ENCODE measurements around the gene RDH14. TPM values are rescaled to one million over a fixed set of nuclear protein-coding genes. Genes with fewer than 3 reads are reported as not detected.

RDH14 gene
- total RNA-seq, 1 experiment from 2014 or later = 22.4 TPM

GRCh38 chr2:18597618-18598017, 37.2 kb upstream of the RDH14 start:
- Mint-ChIP-seq H3K27ac (no peak overlapping the region), H3K4me3 (no peak overlapping the region), H3K27me3 (ENCODE audit: low read depth) (no peaks in the 10 kb centered on the region), H3K9me3 (peaks cover 4% of the 10 kb centered on the region; the same call in 1 of the 2 replicates), H3K36me3 (no peaks in the 10 kb centered on the region), H3K4me1 (no peaks in the 10 kb centered on the region)
- ATAC-seq (no peak), DNase-seq (ENCODE audit: low spot score) (no peak)
- TF ChIP-seq ESRRA (CRISPR knock-in tag; IDR thresholded peaks at IDR 0.05; ENCODE audit: borderline replicate concordance) (no peak), NFYB (CRISPR knock-in tag; conservative IDR thresholded peaks at IDR 0.05; ENCODE audit: low read depth) (no peak), ZNF416 (CRISPR knock-in tag; IDR thresholded peaks at IDR 0.05) (no peak), SMAD4 (CRISPR knock-in tag; IDR thresholded peaks at IDR 0.05) (no peak), SMAD3 (CRISPR knock-in tag; IDR thresholded peaks at IDR 0.05; ENCODE audit: borderline replicate concordance) (no peak), GABPB1 (CRISPR knock-in tag; IDR thresholded peaks at IDR 0.05) (no peak), STAT6 (CRISPR knock-in tag; conservative IDR thresholded peaks at IDR 0.05; ENCODE audit: low read depth) (no peak)
- ChIA-PET CTCF (no interaction called here), POLR2A (no interaction called here)

GRCh38 chr2:18596993-18597392, 36.5 kb upstream of the RDH14 start:
- H3K27me3 Mint-ChIP-seq (ENCODE audit: low read depth) = no peaks in the 10 kb centered on the region
- no peak overlapping the region for H3K4me3 Mint-ChIP-seq
- no peak for DNase-seq (ENCODE audit: low spot score)
- no peak for TF ChIP-seq ELF4 (CRISPR knock-in tag; IDR thresholded peaks at IDR 0.05; ENCODE audit: low read depth)
- no peak for TF ChIP-seq RORB (CRISPR knock-in tag; IDR thresholded peaks at IDR 0.05)
- CTCF ChIA-PET = no interaction called here
- POLR2A ChIA-PET = no interaction called here
- H3K9me3 Mint-ChIP-seq = peaks cover 4% of the 10 kb centered on the region; the same call in 1 of the 2 replicates
- no peak overlapping the region for H3K27ac Mint-ChIP-seq
- no peak for ATAC-seq
- no peaks in the 10 kb centered on the region for H3K4me1 Mint-ChIP-seq
- H3K36me3 Mint-ChIP-seq = no peaks in the 10 kb centered on the region

- Mint-ChIP-seq H3K4me3 (no peak overlapping the region), H3K9me3 (peaks cover 4% of the 10 kb centered on the region; the same call in 1 of the 2 replicates), H3K27me3 (ENCODE audit: low read depth) (no peaks in the 10 kb centered on the region), H3K27ac (no peak overlapping the region), H3K36me3 (no peaks in the 10 kb centered on the region), H3K4me1 (no peaks in the 10 kb centered on the region)
- CTCF ChIA-PET = interaction anchor here (1.4 kb wide), 1 partner anchor 97 kb away, joined by 4 read pairs; no protein-coding TSS in a partner anchor
- TF ChIP-seq SMAD3 (CRISPR knock-in tag; IDR thresholded peaks at IDR 0.05; ENCODE audit: borderline replicate concordance) = no peak
- TF ChIP-seq ATF3 (CRISPR knock-in tag; conservative IDR thresholded peaks at IDR 0.05) = no peak
- no peak for TF ChIP-seq MYBL2 (CRISPR knock-in tag; IDR thresholded peaks at IDR 0.05)
- TF ChIP-seq ZNF232 (CRISPR knock-in tag; IDR thresholded peaks at IDR 0.05) = no peak
- TF ChIP-seq NR1H2 (CRISPR knock-in tag; IDR thresholded peaks at IDR 0.05) = no peak
- TF ChIP-seq HMGA2 (CRISPR knock-in tag; IDR thresholded peaks at IDR 0.05) = no peak
- no peak for TF ChIP-seq EMX1 (CRISPR knock-in tag; IDR thresholded peaks at IDR 0.05)
- TF ChIP-seq GABPB1 (CRISPR knock-in tag; IDR thresholded peaks at IDR 0.05) = no peak
- TF ChIP-seq FOXP4 (CRISPR knock-in tag; IDR thresholded peaks at IDR 0.05) = no peak
- POLR2A ChIA-PET = no interaction called here
- DNase-seq (ENCODE audit: low spot score) (no peak), ATAC-seq (no peak)
Measured at GRCh38 chr2:18593496-18593895, 33.0 kb upstream of the RDH14 start.

GRCh38 chr2:18592372-18592771, 31.9 kb upstream of the RDH14 start:
- no peak overlapping the region for H3K4me3 Mint-ChIP-seq
- H3K36me3 Mint-ChIP-seq = no peaks in the 10 kb centered on the region
- no peak overlapping the region for H3K27ac Mint-ChIP-seq
- H3K9me3 Mint-ChIP-seq = peaks cover 4% of the 10 kb centered on the region; the same call in 1 of the 2 replicates
- no peaks in the 10 kb centered on the region for H3K27me3 Mint-ChIP-seq (ENCODE audit: low read depth)
- no peak for DNase-seq (ENCODE audit: low spot score)
- ChIA-PET CTCF (no interaction called here), POLR2A (no interaction called here)
- ATAC-seq = no peak
- no peaks in the 10 kb centered on the region for H3K4me1 Mint-ChIP-seq
- no peak for TF ChIP-seq USF1 (CRISPR knock-in tag; IDR thresholded peaks at IDR 0.05)

All from WTC11 (cell line).